ENCODE measurements around the gene RBPJ. TPM values are rescaled to one million over a fixed set of nuclear protein-coding genes. Genes with fewer than 3 reads are reported as not detected.
"Not testable (repeated sequence)": the region's sequence is repeated elsewhere in the genome, so short reads cannot be mapped to it uniquely, and the experiment has no call there.

Gene RBPJ
- total RNA-seq, 2 experiments from 2014 or later, result 171 to 180 TPM

- CTCF ChIA-PET, result interaction anchor here (1.0 to 8.9 kb wide), 6 partner anchors 9 to 283 kb away, joined by 3 to 75 read pairs (median 3); no protein-coding TSS in a partner anchor
- peaks cover 73% of the 10 kb centered on the region for H3K4me1 Mint-ChIP-seq
- intact Hi-C loops (cut with DNase I, micrococcal nuclease), result no loop called here
Measured at GRCh38 chr4:26344901-26345564, 24.2 kb downstream of the RBPJ start.

GRCh38 chr4:26345565-26345938 lies 24.7 kb downstream of the RBPJ start:
- ChIA-PET POLR2A (no interaction called here), CTCF (interaction anchor here (1.0 to 8.9 kb wide), 5 partner anchors 9 to 283 kb away, joined by 3 to 75 read pairs (median 3); no protein-coding TSS in a partner anchor)
- DNase-seq, result no peak
- peaks cover 72% of the 10 kb centered on the region for H3K4me1 Mint-ChIP-seq
- H3K9me3 Mint-ChIP-seq (ENCODE audit: low read depth), result no peaks in the 10 kb centered on the region
- H3K27me3 Mint-ChIP-seq, result no peaks in the 10 kb centered on the region
- intact Hi-C loops (cut with DNase I, micrococcal nuclease), result no loop called here
- H3K27ac Mint-ChIP-seq, result no peak overlapping the region
- peaks cover 7% of the 10 kb centered on the region for H3K36me3 Mint-ChIP-seq (ENCODE audit: low read depth)
- ATAC-seq, result no peak
- H3K4me3 Mint-ChIP-seq, result no peak overlapping the region

More at GRCh38 chr4:26344901-26345564, 24.2 kb downstream of the RBPJ start:
- DNase-seq, result no peak
- peaks cover 8% of the 10 kb centered on the region for H3K36me3 Mint-ChIP-seq (ENCODE audit: low read depth)
- POLR2A ChIA-PET, result no interaction called here
- no peak for ATAC-seq
- no peak overlapping the region for H3K27ac Mint-ChIP-seq
- H3K9me3 Mint-ChIP-seq (ENCODE audit: low read depth), result no peaks in the 10 kb centered on the region
- no peaks in the 10 kb centered on the region for H3K27me3 Mint-ChIP-seq
- no peak overlapping the region for H3K4me3 Mint-ChIP-seq

GRCh38 chr4:26346203-26346620 lies 25.4 kb downstream of the RBPJ start:
- Mint-ChIP-seq H3K36me3 (ENCODE audit: low read depth) (peaks cover 9% of the 10 kb centered on the region), H3K9me3 (ENCODE audit: low read depth) (no peaks in the 10 kb centered on the region), H3K4me3 (no peak overlapping the region), H3K27ac (peak overlapping the region; percentile 23), H3K27me3 (no peaks in the 10 kb centered on the region), H3K4me1 (peaks cover 70% of the 10 kb centered on the region)
- CTCF ChIA-PET, result interaction anchor here (1.3 to 8.9 kb wide), 3 partner anchors 9 to 16 kb away, joined by 3 to 75 read pairs (median 5); no protein-coding TSS in a partner anchor
- DNase-seq (no peak), ATAC-seq (no peak)
- intact Hi-C loops (cut with DNase I, micrococcal nuclease), result no loop called here
- POLR2A ChIA-PET, result no interaction called here

GRCh38 chr4:26349496-26349895 lies 28.7 kb downstream of the RBPJ start:
- POLR2A ChIA-PET, result interaction anchor here (0.6 to 0.8 kb wide), 2 partner anchors 9 to 19 kb away, joined by 3 to 5 read pairs; no protein-coding TSS in a partner anchor
- CTCF ChIA-PET, result interaction anchor here (1.0 to 2.3 kb wide), 6 partner anchors 10 to 335 kb away, joined by 3 to 16 read pairs (median 4); no protein-coding TSS in a partner anchor
- Mint-ChIP-seq H3K36me3 (ENCODE audit: low read depth) (peaks cover 9% of the 10 kb centered on the region), H3K27ac (no peak overlapping the region), H3K4me3 (no peak overlapping the region), H3K9me3 (ENCODE audit: low read depth) (no peaks in the 10 kb centered on the region), H3K4me1 (peaks cover 63% of the 10 kb centered on the region), H3K27me3 (no peaks in the 10 kb centered on the region)
- intact Hi-C loops (cut with DNase I, micrococcal nuclease), result no loop called here
- ATAC-seq (peak; percentile 61), DNase-seq (no peak)

- no peak for ATAC-seq
- no peak for DNase-seq
- Mint-ChIP-seq H3K4me3 (no peak overlapping the region), H3K27me3 (no peaks in the 10 kb centered on the region), H3K36me3 (ENCODE audit: low read depth) (peaks cover 5% of the 10 kb centered on the region), H3K4me1 (peaks cover 46% of the 10 kb centered on the region), H3K27ac (no peak overlapping the region), H3K9me3 (ENCODE audit: low read depth) (no peaks in the 10 kb centered on the region)
- intact Hi-C loops (cut with DNase I, micrococcal nuclease), result no loop called here
- POLR2A ChIA-PET, result no interaction called here
- CTCF ChIA-PET, result interaction anchor here (1.6 kb wide), 1 partner anchor 10 kb away, joined by 4 read pairs; no protein-coding TSS in a partner anchor
Measured at GRCh38 chr4:26351685-26352084, 30.9 kb downstream of the RBPJ start.

- peaks cover 2% of the 10 kb centered on the region for H3K36me3 Mint-ChIP-seq (ENCODE audit: low read depth)
- DNase-seq, result no peak
- ChIA-PET POLR2A (interaction anchor here (0.6 to 0.7 kb wide), 2 partner anchors 37 to 172 kb away, joined by 3 read pairs; no protein-coding TSS in a partner anchor), CTCF (interaction anchor here (0.7 to 2.0 kb wide), 5 partner anchors 9 to 229 kb away, joined by 3 to 6 read pairs (median 5); partner anchors contain the start of gene TBC1D19)
- H3K27ac Mint-ChIP-seq, result no peak overlapping the region
- H3K4me3 Mint-ChIP-seq, result no peak overlapping the region
- intact Hi-C loops (cut with DNase I, micrococcal nuclease), result no loop called here
- peaks cover 31% of the 10 kb centered on the region for H3K4me1 Mint-ChIP-seq
- no peak for ATAC-seq
- no peaks in the 10 kb centered on the region for H3K27me3 Mint-ChIP-seq
- H3K9me3 Mint-ChIP-seq (ENCODE audit: low read depth), result no peaks in the 10 kb centered on the region
Measured at GRCh38 chr4:26354491-26354890, 33.7 kb downstream of the RBPJ start.

- ATAC-seq (no peak), DNase-seq (no peak)
- intact Hi-C loops (cut with DNase I, micrococcal nuclease), result no loop called here
- POLR2A ChIA-PET, result interaction anchor here (0.6 kb wide), 1 partner anchor 173 kb away, joined by 3 read pairs; no protein-coding TSS in a partner anchor
- Mint-ChIP-seq H3K27me3 (no peaks in the 10 kb centered on the region), H3K9me3 (ENCODE audit: low read depth) (no peaks in the 10 kb centered on the region), H3K4me1 (peaks cover 28% of the 10 kb centered on the region), H3K27ac (no peak overlapping the region), H3K36me3 (ENCODE audit: low read depth) (peaks cover 2% of the 10 kb centered on the region), H3K4me3 (no peak overlapping the region)
- CTCF ChIA-PET, result interaction anchor here (0.5 to 2.0 kb wide), 7 partner anchors 10 to 103 kb away, joined by 3 to 6 read pairs (median 4); no protein-coding TSS in a partner anchor
Measured at GRCh38 chr4:26355392-26356052, 34.7 kb downstream of the RBPJ start.

GRCh38 chr4:26356081-26356501 lies 35.3 kb downstream of the RBPJ start:
- Mint-ChIP-seq H3K27ac (no peak overlapping the region), H3K27me3 (no peaks in the 10 kb centered on the region), H3K9me3 (ENCODE audit: low read depth) (no peaks in the 10 kb centered on the region), H3K36me3 (ENCODE audit: low read depth) (peaks cover under 1% of the 10 kb centered on the region), H3K4me1 (peaks cover 30% of the 10 kb centered on the region), H3K4me3 (no peak overlapping the region)
- intact Hi-C loops (cut with DNase I, micrococcal nuclease), result no loop called here
- POLR2A ChIA-PET, result no interaction called here
- CTCF ChIA-PET, result interaction anchor here (0.5 to 1.7 kb wide), 5 partner anchors 14 to 103 kb away, joined by 3 to 4 read pairs (median 3); no protein-coding TSS in a partner anchor
- ATAC-seq (peak; percentile 59), DNase-seq (peak; percentile 18)

GRCh38 chr4:26359521-26359920 lies 38.7 kb downstream of the RBPJ start:
- POLR2A ChIA-PET, result not testable (repeated sequence)

GRCh38 chr4:26360273-26360672 lies 39.5 kb downstream of the RBPJ start:
- Mint-ChIP-seq H3K27ac (no peak overlapping the region), H3K9me3 (ENCODE audit: low read depth) (no peaks in the 10 kb centered on the region), H3K27me3 (no peaks in the 10 kb centered on the region), H3K4me1 (peaks cover 28% of the 10 kb centered on the region), H3K36me3 (ENCODE audit: low read depth) (peaks cover 4% of the 10 kb centered on the region), H3K4me3 (no peak overlapping the region)
- no peak for ATAC-seq
- DNase-seq, result no peak
- ChIA-PET CTCF (no interaction called here), POLR2A (no interaction called here)
- intact Hi-C loops (cut with DNase I, micrococcal nuclease), result no loop called here

More at GRCh38 chr4:26359521-26359920, 38.7 kb downstream of the RBPJ start:
- H3K27ac Mint-ChIP-seq; intact Hi-C loops (cut with DNase I, micrococcal nuclease); CTCF ChIA-PET; DNase-seq; H3K9me3 Mint-ChIP-seq (ENCODE audit: low read depth); ATAC-seq; H3K4me3 Mint-ChIP-seq; H3K36me3 Mint-ChIP-seq (ENCODE audit: low read depth); H3K27me3 Mint-ChIP-seq: not testable (repeated sequence)
- peaks cover 28% of the 10 kb centered on the region for H3K4me1 Mint-ChIP-seq

- no peaks in the 10 kb centered on the region for H3K9me3 Mint-ChIP-seq (ENCODE audit: low read depth)
- H3K4me3 Mint-ChIP-seq, result no peak overlapping the region
- H3K36me3 Mint-ChIP-seq (ENCODE audit: low read depth), result peaks cover 4% of the 10 kb centered on the region
- ChIA-PET CTCF (interaction anchor here (0.7 to 1.8 kb wide), 8 partner anchors 9 to 372 kb away, joined by 3 to 6 read pairs (median 4); no protein-coding TSS in a partner anchor), POLR2A (no interaction called here)
- DNase-seq, result no peak
- no peaks in the 10 kb centered on the region for H3K27me3 Mint-ChIP-seq
- H3K4me1 Mint-ChIP-seq, result peaks cover 28% of the 10 kb centered on the region
- intact Hi-C loops (cut with DNase I, micrococcal nuclease), result no loop called here
- ATAC-seq, result no peak
- H3K27ac Mint-ChIP-seq, result no peak overlapping the region
Measured at GRCh38 chr4:26360864-26361263, 40.0 kb downstream of the RBPJ start.
